Neural cell (in vitro differentiated cells): ENCODE data around the gene USP34. TPM values are rescaled to one million over a fixed set of nuclear protein-coding genes. Genes with fewer than 3 reads are reported as not detected.
"Not testable (repeated sequence)": the region's sequence is repeated elsewhere in the genome, so short reads cannot be mapped to it uniquely, and the experiment has no call there.

ENCODE experiments used
- H2AFZ ChIP-seq: fragments of 200-600, 300-800 bp; sonication (generic), shearing (Covaris generic); 2 replicates; pipeline ENCODE4 v1.6.0; 2014; ENCODE audit warnings: low read depth, mild to moderate bottlenecking, antibody characterized with exemption, low read length, moderate library complexity
- H3F3A ChIP-seq: fragments of 200-600 bp; shearing (Covaris generic); 2 replicates; pipeline ENCODE4 v1.6.1; 2016; ENCODE audit warnings: mild to moderate bottlenecking, moderate library complexity, mixed read lengths, antibody characterized with exemption, low read length; ENCODE audit not compliant: insufficient read depth, poor library complexity, severe bottlenecking
- H3K27ac ChIP-seq: fragments of 200-600, 300-800 bp; sonication (generic), shearing (Covaris generic); 2 replicates; pipeline ENCODE4 v1.5.1; 2014; ENCODE audit warnings: mild to moderate bottlenecking, low read length, moderate library complexity
- H3K27me3 ChIP-seq: fragments of 300-800, 200-600 bp; sonication (generic), shearing (Covaris generic); 2 replicates; pipeline ENCODE4 v1.6.0; 2014; ENCODE audit warnings: mild to moderate bottlenecking, low read depth, low read length, moderate library complexity; ENCODE audit not compliant: insufficient read depth
- H3K36me3 ChIP-seq: fragments of 300-800, 200-600 bp; sonication (generic), shearing (Covaris generic); 2 replicates; pipeline ENCODE4 v1.5.1; 2014; ENCODE audit warnings: mild to moderate bottlenecking, antibody characterized with exemption, low read length, moderate library complexity; ENCODE audit not compliant: insufficient read depth
- H3K4me2 ChIP-seq: fragments of 300-800, 200-600 bp; sonication (generic), shearing (Covaris generic); 2 replicates; pipeline ENCODE4 v1.6.0; 2014; ENCODE audit warnings: mild to moderate bottlenecking, low read length
- H3K4me3 ChIP-seq: fragments of 300-800, 200-600 bp; sonication (generic), shearing (Covaris generic); 2 replicates; pipeline ENCODE4 v1.5.1; 2014; ENCODE audit warnings: mild to moderate bottlenecking, low read length, moderate library complexity
- H3K79me2 ChIP-seq: fragments of 200-600 bp; shearing (Covaris generic); replicated peaks from 2 replicates; pipeline ENCODE4 v1.6.0; 2014; ENCODE audit warnings: mild to moderate bottlenecking, low read length, moderate library complexity; ENCODE audit not compliant: insufficient read depth
- H3K9ac ChIP-seq: fragments of 300-800, 200-600 bp; sonication (generic), shearing (Covaris generic); 2 replicates; pipeline ENCODE4 v1.6.1; 2016; ENCODE audit warnings: mild to moderate bottlenecking, low read length, mixed read lengths
- H3K9me2 ChIP-seq: fragments of 200-600 bp; shearing (Covaris generic); 2 replicates; pipeline ENCODE4 v1.6.1; 2016; ENCODE audit warnings: mild to moderate bottlenecking, low read length, mixed read lengths; ENCODE audit not compliant: insufficient read depth
- H3K9me3 ChIP-seq: fragments of 200-600, 300-800 bp; sonication (generic), shearing (Covaris generic); 2 replicates; pipeline ENCODE4 v1.6.1; 2016; ENCODE audit warnings: mild to moderate bottlenecking, mixed run types, low read length, moderate library complexity, mixed read lengths
- H4K20me1 ChIP-seq: fragments of 200-600 bp; shearing (Covaris generic); 2 replicates; pipeline ENCODE4 v1.6.1; 2016; ENCODE audit warnings: mild to moderate bottlenecking, mixed run types; ENCODE audit not compliant: insufficient read depth
- CTCF ChIP-seq: fragments of 450-650 bp; IDR thresholded peaks from 2 replicates; pipeline ENCODE4 v1.5.1; 2014; ENCODE audit warnings: antibody characterized with exemption, mild to moderate bottlenecking, moderate library complexity; ENCODE audit not compliant: poor library complexity, severe bottlenecking
- EP300 ChIP-seq: fragments of 450-650 bp; conservative IDR thresholded peaks from 2 replicates; pipeline ENCODE4 v1.6.1; 2014; ENCODE audit warnings: antibody characterized with exemption, mild to moderate bottlenecking, moderate library complexity; ENCODE audit not compliant: poor library complexity, severe bottlenecking
- EZH2 ChIP-seq: fragments of 200-600, 300-800 bp; shearing (Covaris generic), sonication (generic); IDR thresholded peaks from 2 replicates; pipeline ENCODE4 v1.6.1; 2014; ENCODE audit warnings: antibody characterized with exemption, low read length, borderline replicate concordance, mild to moderate bottlenecking; ENCODE audit not compliant: insufficient read depth, poor library complexity, severe bottlenecking
- MXI1 ChIP-seq: fragments of 450-650 bp; conservative IDR thresholded peaks from 2 replicates; pipeline ENCODE4 v1.6.1; 2014; ENCODE audit warnings: antibody characterized with exemption, mild to moderate bottlenecking; ENCODE audit not compliant: poor library complexity, severe bottlenecking
- POLR2AphosphoS5 ChIP-seq: IDR thresholded peaks from 2 replicates; pipeline ENCODE4 v1.6.1; 2012
- RAD21 ChIP-seq: fragments of 450-650 bp; conservative IDR thresholded peaks from 2 replicates; pipeline ENCODE4 v1.6.1; 2014; ENCODE audit warnings: antibody characterized with exemption, mild to moderate bottlenecking, moderate library complexity
- REST ChIP-seq: IDR thresholded peaks from 2 replicates; pipeline ENCODE4 v1.6.1; 2012; ENCODE audit warnings: borderline replicate concordance
- SMC3 ChIP-seq: fragments of 450-650 bp; conservative IDR thresholded peaks from 2 replicates; pipeline ENCODE4 v1.6.1; 2014; ENCODE audit warnings: antibody characterized with exemption, mild to moderate bottlenecking, moderate library complexity; ENCODE audit not compliant: poor library complexity
- TAF1 ChIP-seq: IDR thresholded peaks from 2 replicates; pipeline ENCODE4 v1.6.1; 2012; ENCODE audit warnings: low read depth
- polyA plus RNA-seq: library from polyadenylated mRNA; depleted of rRNA; stranded (reverse); fragments of >200 nt; gene quantifications from 2 replicates; pipeline ENCODE4 v1.2.3, GENCODE V29; 2014

Gene USP34
- polyA plus RNA-seq, 1 donor from 2014 or later: 87.9 TPM

GRCh38 chr2:61151436-61151835 lies 319.5 kb downstream of the USP34 start:
- Histone ChIP-seq H3K27ac (no peak overlapping the region), H3K27me3 (no peaks in the 10 kb centered on the region), H3K9ac (no peak overlapping the region), H3K79me2 (no peaks in the 10 kb centered on the region), H3K9me3 (no peaks in the 10 kb centered on the region), H3F3A (no peaks in the 10 kb centered on the region), H3K4me2 (no peak overlapping the region), H2AFZ (no peak overlapping the region), H3K9me2 (no peaks in the 10 kb centered on the region), H3K4me3 (no peak overlapping the region), H4K20me1 (no peaks in the 10 kb centered on the region), H3K36me3 (no peaks in the 10 kb centered on the region)
- TF ChIP-seq MXI1: no peak
- no peak for TF ChIP-seq POLR2AphosphoS5
- no peak for TF ChIP-seq RAD21
- TF ChIP-seq EP300: no peak
- no peak for TF ChIP-seq CTCF
- no peak for TF ChIP-seq EZH2
- TF ChIP-seq SMC3: no peak
- TF ChIP-seq REST: no peak
- TF ChIP-seq TAF1: no peak

GRCh38 chr2:61149074-61149473 lies 321.8 kb downstream of the USP34 start:
- Histone ChIP-seq H3K27ac (no peak overlapping the region), H3K9me2 (no peaks in the 10 kb centered on the region), H3K36me3 (no peaks in the 10 kb centered on the region), H2AFZ (no peak overlapping the region), H4K20me1 (no peaks in the 10 kb centered on the region), H3K9ac (no peak overlapping the region), H3K4me3 (no peak overlapping the region), H3K79me2 (no peaks in the 10 kb centered on the region), H3F3A (no peaks in the 10 kb centered on the region), H3K27me3 (no peaks in the 10 kb centered on the region), H3K9me3 (no peaks in the 10 kb centered on the region), H3K4me2 (no peak overlapping the region)
- no peak for TF ChIP-seq EP300
- TF ChIP-seq SMC3: no peak
- no peak for TF ChIP-seq CTCF
- TF ChIP-seq TAF1: no peak
- TF ChIP-seq RAD21: no peak
- TF ChIP-seq MXI1: no peak
- no peak for TF ChIP-seq REST
- no peak for TF ChIP-seq POLR2AphosphoS5
- no peak for TF ChIP-seq EZH2

- H3K9me2 ChIP-seq, H4K20me1 ChIP-seq, H3K4me2 ChIP-seq, H3K79me2 ChIP-seq, H3K36me3 ChIP-seq, H3K27ac ChIP-seq, H2AFZ ChIP-seq, H3K9me3 ChIP-seq, H3K4me3 ChIP-seq, H3F3A ChIP-seq, H3K27me3 ChIP-seq, H3K9ac ChIP-seq: not testable (repeated sequence)
These were observed 322.8 kb downstream of the USP34 start for GRCh38 chr2:61148091-61148490.
